SK-N-SH (cell line): ENCODE data around the gene PHACTR3. TPM values are rescaled to one million over a fixed set of nuclear protein-coding genes. Genes with fewer than 3 reads are reported as not detected.

Experiments used
- CTCF ChIA-PET: fragments of 300-600, 350-600 bp; formaldehyde crosslinking; extraction: SDS; loops from one replicate; lab custom pipeline; 2021; lab: Yijun Ruan, JAX
- POLR2A ChIA-PET: fragments of 350-600 bp; sonication (Branson Sonifier 250); formaldehyde crosslinking; extraction: SDS; loops from one replicate; lab custom pipeline; 2020; ENCODE audit warnings: antibody characterized with exemption, inconsistent platforms; lab: Yijun Ruan, JAX
- DNase-seq: peaks from one replicate; pipeline ENCODE4 v3.0.0; 2012
- H2AFZ ChIP-seq: fragments of 200-600 bp; sonication (generic); 2 replicates; pipeline ENCODE4 v1.8.1; 2016; ENCODE audit warnings: antibody characterized with exemption, mild to moderate bottlenecking, low read depth
- H3F3A ChIP-seq: fragments of 200-600 bp; sonication (generic); replicated peaks from 2 replicates; pipeline ENCODE3; 2016; ENCODE audit warnings: antibody characterized with exemption, mild to moderate bottlenecking; ENCODE audit not compliant: insufficient read depth
- H3K27ac ChIP-seq, 2 experiments: fragments of 200-500 bp in 1 of 2; fragments of 200-600 bp in 1 of 2; sonication (Bioruptor generic) in 1 of 2; sonication (generic), shearing (Covaris generic) in 1 of 2; 2 replicates each; pipeline versions ENCODE4 v1.5.1 to v1.6.1; 2014 to 2016; ENCODE audit warnings: low read depth in 2 of 2, inconsistent platforms in 1 of 2, low read length in 1 of 2, mild to moderate bottlenecking in 1 of 2, mixed read lengths in 1 of 2
- H3K27me3 ChIP-seq: fragments of 200-600 bp; sonication (generic), shearing (Covaris generic); 2 replicates; pipeline ENCODE4 v1.6.1; 2016; ENCODE audit warnings: mixed run types; ENCODE audit not compliant: insufficient read depth
- H3K36me3 ChIP-seq, 2 experiments: fragments of 200-500 bp in 1 of 2; fragments of 200-600 bp in 1 of 2; sonication (Bioruptor generic) in 1 of 2; sonication (generic) in 1 of 2; replicated peaks in 1 of 2; 2 replicates each; pipeline versions ENCODE3 to v1.5.1; 2014 to 2016; ENCODE audit warnings: low read length in 1 of 2, mild to moderate bottlenecking in 1 of 2; ENCODE audit not compliant: insufficient read depth in 2 of 2, control insufficient read depth in 1 of 2
- H3K4me1 ChIP-seq, 2 experiments: fragments of 200-500 bp in 1 of 2; fragments of 200-600 bp in 1 of 2; sonication (Bioruptor generic) in 1 of 2; sonication (generic), shearing (Covaris generic) in 1 of 2; 2 replicates each; pipeline versions ENCODE4 v1.5.1 to v1.6.1; 2014 to 2016; ENCODE audit warnings: low read depth in 1 of 2, low read length in 1 of 2, mixed run types in 1 of 2; ENCODE audit not compliant: insufficient read depth in 2 of 2, control insufficient read depth in 1 of 2
- H3K4me2 ChIP-seq: fragments of 200-600 bp; sonication (generic), shearing (Covaris generic); 2 replicates; pipeline ENCODE4 v1.6.1; 2017; ENCODE audit warnings: mixed run types
- H3K4me3 ChIP-seq, 2 experiments: fragments of 200-500 bp in 1 of 2; fragments of 200-600 bp in 1 of 2; sonication (Bioruptor generic) in 1 of 2; sonication (generic), shearing (Covaris generic) in 1 of 2; 2 replicates each; pipeline versions ENCODE4 v1.5.1 to v1.8.1; 2014 to 2016; ENCODE audit warnings: low read depth in 2 of 2, inconsistent platforms in 1 of 2, low read length in 1 of 2, mild to moderate bottlenecking in 1 of 2, mixed read lengths in 1 of 2, moderate library complexity in 1 of 2
- H3K79me2 ChIP-seq: fragments of 200-600 bp; sonication (generic); 2 replicates; pipeline ENCODE4 v1.8.1; 2017; ENCODE audit warnings: mild to moderate bottlenecking; ENCODE audit not compliant: insufficient read depth
- H3K9ac ChIP-seq: fragments of 200-600 bp; sonication (generic); 2 replicates; pipeline ENCODE4 v1.6.1; 2017; ENCODE audit warnings: mixed run types
- H3K9me2 ChIP-seq: fragments of 200-600 bp; sonication (generic); 2 replicates; pipeline ENCODE4 v1.6.1; 2017; ENCODE audit warnings: mixed run types
- H3K9me3 ChIP-seq: fragments of 200-600 bp; sonication (generic); 2 replicates; pipeline ENCODE4 v1.6.1; 2017; ENCODE audit warnings: mixed run types, mild to moderate bottlenecking, moderate library complexity
- H4K20me1 ChIP-seq: fragments of 200-600 bp; sonication (generic); 2 replicates; pipeline ENCODE4 v1.6.1; 2017; ENCODE audit warnings: mild to moderate bottlenecking, mixed run types; ENCODE audit not compliant: insufficient read depth
- FOXJ3 ChIP-seq: sonication (generic); formaldehyde crosslinking; IDR thresholded peaks from 2 replicates; pipeline ENCODE4 v1.5.1; 2020; ENCODE audit warnings: mild to moderate bottlenecking, missing genetic modification reagents
- NFIC ChIP-seq: IDR thresholded peaks from 2 replicates; pipeline ENCODE4 v1.4.0; 2012; ENCODE audit warnings: borderline replicate concordance
- NRF1 ChIP-seq: IDR thresholded peaks from 2 replicates; pipeline ENCODE4 v1.6.1; 2012; ENCODE audit warnings: low read depth, mild to moderate bottlenecking, low read length
- RFX5 ChIP-seq: IDR thresholded peaks from 2 replicates; pipeline ENCODE4 v1.6.1; 2012; ENCODE audit warnings: mild to moderate bottlenecking, improper control_type of control experiment, low read length
- RXRA ChIP-seq: IDR thresholded peaks from 2 replicates; pipeline ENCODE4 v1.4.0; 2012; ENCODE audit warnings: low read depth, mild to moderate bottlenecking, borderline replicate concordance
- TAF1 ChIP-seq: IDR thresholded peaks from 2 replicates; pipeline ENCODE4 v1.6.1; 2012; ENCODE audit warnings: low read depth, mild to moderate bottlenecking, low read length, moderate library complexity, borderline replicate concordance
- TCF12 ChIP-seq: IDR thresholded peaks from 2 replicates; pipeline ENCODE4 v1.4.0; 2012
- TEAD4 ChIP-seq: IDR thresholded peaks from 2 replicates; pipeline ENCODE4 v1.4.0; 2012; ENCODE audit warnings: mild to moderate bottlenecking, borderline replicate concordance; ENCODE audit not compliant: insufficient read depth
- whole genome bisulfite sequencing: methylation state at CpG from one replicate; pipeline ENCODE4 v1.1.6; 2017; ENCODE audit warnings: low lambda C conversion rate; 5-methylcytosine and 5-hydroxymethylcytosine counted together
- polyA plus RNA-seq, 3 experiments: library from polyadenylated mRNA; depleted of rRNA; stranded (reverse); fragments of >200 nt; gene quantifications; 2 replicates each; pipeline ENCODE4 v1.2.3, GENCODE V29; 2012
- TF ChIP-seq, protein P1 (sequence below): IDR thresholded peaks from 2 replicates; pipeline ENCODE4 v1.4.0; 2012; ENCODE audit warnings: low read depth

PHACTR3 gene
- polyA plus RNA-seq, 1 of the 3 experiments (the other 2 are of a cell fraction): 0.10 TPM

DNA sequence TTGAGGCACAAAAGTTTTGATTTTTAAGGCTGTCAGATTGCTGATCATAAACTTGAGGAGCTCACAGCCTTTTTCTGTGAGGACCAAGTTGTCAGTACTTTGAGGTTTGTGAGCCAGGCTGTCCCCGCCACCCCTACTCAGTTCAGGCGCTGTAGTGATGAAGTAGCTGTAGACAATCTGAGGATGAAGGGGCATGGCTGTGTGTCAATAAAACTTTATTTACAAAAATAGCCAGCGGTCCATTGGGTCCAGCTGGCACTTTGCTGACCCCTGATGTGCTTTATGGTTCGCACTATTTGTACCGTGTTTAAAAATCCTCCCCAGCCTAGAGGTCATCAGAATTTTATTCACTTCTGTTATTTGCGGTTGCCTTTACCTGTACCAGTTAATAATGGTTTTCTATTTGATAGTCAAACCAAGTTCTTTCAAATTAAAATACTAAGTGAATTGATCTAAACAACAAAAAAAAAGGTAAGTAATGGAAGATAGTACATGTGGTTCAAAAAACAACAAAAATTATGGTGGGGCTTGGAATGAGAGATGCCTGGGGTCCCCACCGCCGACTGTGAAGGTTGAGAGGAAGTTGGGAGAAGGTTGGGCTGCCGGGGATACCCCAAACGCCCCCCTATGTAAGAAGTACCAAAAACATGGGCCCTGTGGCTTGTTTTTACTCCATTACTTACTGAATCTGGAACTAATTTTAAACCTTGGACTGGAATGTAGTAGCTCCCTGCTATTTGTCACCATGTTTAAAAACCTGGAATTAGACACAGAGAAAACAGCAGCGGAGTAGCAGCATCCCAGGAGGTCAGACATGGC is 205.5 kb downstream of the PHACTR3 start:
- no peaks in the 10 kb centered on the region for H3K27me3 ChIP-seq
- H3F3A ChIP-seq: no peaks in the 10 kb centered on the region
- no peaks in the 10 kb centered on the region for H3K9me3 ChIP-seq
- ChIA-PET POLR2A (no interaction called here), CTCF (interaction anchor here (0.8 to 2.8 kb wide), 4 partner anchors 11 to 40 kb away, joined by 3 to 10 read pairs (median 4); no protein-coding TSS in a partner anchor)
- H3K9ac ChIP-seq: no peak overlapping the region
- no peaks in the 10 kb centered on the region for H3K36me3 ChIP-seq
- peaks cover 0 to 2% of the 10 kb centered on the region in 2 experiments; a peak in 1 of 4 replicates for H3K4me1 ChIP-seq
- H2AFZ ChIP-seq: no peak overlapping the region
- TF ChIP-seq RXRA: no peak
- TF ChIP-seq, protein P1, sequence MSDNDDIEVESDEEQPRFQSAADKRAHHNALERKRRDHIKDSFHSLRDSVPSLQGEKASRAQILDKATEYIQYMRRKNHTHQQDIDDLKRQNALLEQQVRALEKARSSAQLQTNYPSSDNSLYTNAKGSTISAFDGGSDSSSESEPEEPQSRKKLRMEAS: no peak
- no peak for TF ChIP-seq RFX5
- no peak for TF ChIP-seq TAF1
- TF ChIP-seq TCF12: no peak
- TF ChIP-seq FOXJ3 (CRISPR knock-in tag): no peak
- TF ChIP-seq NRF1: no peak
- no peaks in the 10 kb centered on the region for H3K9me2 ChIP-seq
- H4K20me1 ChIP-seq: no peaks in the 10 kb centered on the region
- no peak overlapping the region for H3K4me2 ChIP-seq
- 48% methylated on average over 11 of the region's 11 CpGs for WGBS
- H3K4me3 ChIP-seq: no peak overlapping the region
- DNase-seq: peak; percentile 3
- H3K27ac ChIP-seq: no peak overlapping the region; a peak in 1 of 4 replicates
- H3K79me2 ChIP-seq: no peaks in the 10 kb centered on the region

DNA sequence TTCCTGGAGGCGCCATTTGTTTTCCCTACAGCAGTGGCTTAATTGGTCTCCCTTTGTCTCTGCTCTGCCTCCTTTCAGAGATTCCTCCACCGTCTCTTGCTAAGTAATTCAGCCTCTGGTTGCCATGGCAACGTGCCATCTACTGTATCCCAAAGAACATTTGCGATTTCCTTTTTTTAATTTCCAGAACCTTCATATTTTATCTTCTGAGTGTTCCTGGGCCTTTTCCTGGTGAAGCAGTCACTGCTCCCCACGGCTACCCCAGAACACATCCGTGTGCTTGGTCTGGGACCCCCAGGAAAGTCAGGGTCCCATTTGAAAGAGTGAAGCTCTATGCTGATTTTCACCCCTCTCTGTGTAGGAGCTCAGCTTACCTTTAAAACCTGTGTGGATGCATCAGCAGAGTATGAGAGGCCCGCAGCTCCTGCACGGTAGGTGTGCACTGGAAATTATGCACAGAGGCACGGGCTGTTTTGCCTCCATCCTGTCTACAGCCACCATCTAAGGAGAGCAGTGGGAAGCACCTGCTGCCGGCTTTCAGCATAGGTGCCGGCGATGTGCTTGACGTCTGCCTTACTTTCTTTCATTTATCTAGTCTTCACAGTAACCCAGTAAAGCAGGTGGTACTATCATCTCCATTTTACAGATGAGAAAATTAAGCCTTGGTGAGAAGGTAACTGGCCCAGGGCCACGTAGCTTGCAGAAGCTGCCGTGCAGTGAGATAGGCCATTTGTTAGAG is 206.3 kb downstream of the PHACTR3 start:
- Histone ChIP-seq H3K4me2 (no peak overlapping the region), H3K27ac (no peak overlapping the region; a peak in 1 of 4 replicates), H3K79me2 (no peaks in the 10 kb centered on the region), H3F3A (no peaks in the 10 kb centered on the region), H3K36me3 (no peaks in the 10 kb centered on the region), H2AFZ (no peak overlapping the region), H3K9me2 (no peaks in the 10 kb centered on the region), H3K27me3 (no peaks in the 10 kb centered on the region), H4K20me1 (no peaks in the 10 kb centered on the region), H3K9ac (no peak overlapping the region), H3K4me1 (peaks cover 0 to 2% of the 10 kb centered on the region in 2 experiments; a peak in 1 of 4 replicates), H3K9me3 (no peaks in the 10 kb centered on the region), H3K4me3 (no peak overlapping the region)
- TF ChIP-seq TEAD4 (no peak), TCF12 (no peak), NFIC (no peak)
- WGBS: 29% methylated on average over 11 of the region's 15 CpGs
- CTCF ChIA-PET: interaction anchor here (1.4 to 2.8 kb wide), 2 partner anchors 10 to 39 kb away, joined by 4 to 10 read pairs; no protein-coding TSS in a partner anchor
- POLR2A ChIA-PET: no interaction called here
- DNase-seq: peak; percentile 54
